OCI-LY7 (cell line): ENCODE measurements around the gene EML6. TPM values are rescaled to one million over a fixed set of nuclear protein-coding genes. Genes with fewer than 3 reads are reported as not detected.

Experiments used
- BruUV-seq: library from RNA; stranded (reverse); fragments of 400-500 nt; replicated peaks from 2 replicates; lab custom pipeline; 2021; lab: Mats Ljungman, UMichigan
- CTCF ChIA-PET: fragments of 300-600 bp; sonication (Branson Sonifier 250); formaldehyde crosslinking; loops from one replicate; lab custom pipeline; 2022; ENCODE audit warnings: antibody characterized with exemption; ENCODE audit not compliant: unreplicated experiment; lab: Charles Lee
- POLR2A ChIA-PET: fragments of 300-600 bp; sonication (Branson Sonifier 250); formaldehyde crosslinking; loops from one replicate; lab custom pipeline; 2022; ENCODE audit warnings: antibody characterized with exemption; lab: Charles Lee
- DNase-seq: peaks from one replicate; pipeline ENCODE4 v3.0.0-alpha.2; 2015; ENCODE audit warnings: low spot score
- H2AFZ ChIP-seq: fragments of 200-600 bp; sonication (generic), shearing (Covaris generic); 2 replicates; pipeline ENCODE4 v1.6.1; 2014; ENCODE audit warnings: mild to moderate bottlenecking, antibody characterized with exemption, low read length, moderate library complexity
- H3K27ac ChIP-seq: fragments of 200-600 bp; sonication (generic); 2 replicates; pipeline ENCODE4 v1.5.1; 2014; ENCODE audit warnings: mixed run types, low read depth, mild to moderate bottlenecking, moderate library complexity, low read length, inconsistent platforms; ENCODE audit not compliant: poor library complexity, severe bottlenecking
- H3K36me3 ChIP-seq: fragments of 200-600 bp; sonication (generic); 2 replicates; pipeline ENCODE4 v1.6.1; 2014; ENCODE audit warnings: mild to moderate bottlenecking, antibody characterized with exemption, low read length, moderate library complexity, mixed read lengths; ENCODE audit not compliant: insufficient read depth
- H3K4me1 ChIP-seq: fragments of 200-600 bp; sonication (generic); 2 replicates; pipeline ENCODE4 v1.5.1; 2014; ENCODE audit warnings: mild to moderate bottlenecking, low read length; ENCODE audit not compliant: insufficient read depth, poor library complexity, severe bottlenecking
- H3K4me2 ChIP-seq: fragments of 200-600 bp; sonication (generic); 2 replicates; pipeline ENCODE4 v1.6.1; 2014; ENCODE audit warnings: mild to moderate bottlenecking, low read length
- H3K4me3 ChIP-seq: fragments of 200-600 bp; sonication (generic); 2 replicates; pipeline ENCODE4 v1.5.1; 2014; ENCODE audit warnings: mild to moderate bottlenecking, low read depth, low read length; ENCODE audit not compliant: poor library complexity, severe bottlenecking
- H3K79me2 ChIP-seq: fragments of 200-600 bp; sonication (generic); 2 replicates; pipeline ENCODE4 v1.6.1; 2016; ENCODE audit warnings: low read depth, mild to moderate bottlenecking, low read length, moderate library complexity, mixed read lengths; ENCODE audit not compliant: insufficient read depth
- H3K9me2 ChIP-seq: fragments of 200-600 bp; sonication (generic); 2 replicates; pipeline ENCODE4 v1.6.1; 2016; ENCODE audit warnings: mild to moderate bottlenecking, low read length, mixed read lengths; ENCODE audit not compliant: insufficient read depth
- H3K9me3 ChIP-seq: fragments of 200-600 bp; sonication (generic); 2 replicates; pipeline ENCODE4 v1.6.1; 2014; ENCODE audit warnings: mild to moderate bottlenecking, mixed run types, low read length, mixed read lengths
- H4K20me1 ChIP-seq: fragments of 200-600 bp; sonication (generic); 2 replicates; pipeline ENCODE4 v1.6.1; 2014; ENCODE audit warnings: mild to moderate bottlenecking, antibody characterized with exemption, low read length, moderate library complexity, mixed read lengths; ENCODE audit not compliant: insufficient read depth
- EZH2phosphoT487 ChIP-seq: fragments of 200-600 bp; sonication (generic); IDR thresholded peaks from 2 replicates; pipeline ENCODE4 v1.6.1; 2018; ENCODE audit warnings: low read depth, borderline replicate concordance, mild to moderate bottlenecking, mixed run types, antibody characterized with exemption, low read length, moderate library complexity, mixed read lengths
- intact Hi-C: fragments of 100-400 bp; cut with micrococcal nuclease; formaldehyde crosslinking; loops from one replicate; pipeline ENCODE4 v1.10.0; 2022; ENCODE audit not compliant: unreplicated experiment
- total RNA-seq, 2 experiments: library from RNA; depleted of rRNA in 1 of 2; stranded (reverse); fragments of >200 nt in 1 of 2; shearing (Covaris generic) in 1 of 2; gene quantifications; 2 replicates each; pipeline ENCODE4 v1.2.3, GENCODE V29; 2014 to 2022
- TF ChIP-seq, protein P1 (sequence below): fragments of 200-600 bp; sonication (generic); conservative IDR thresholded peaks from 2 replicates; pipeline ENCODE4 v1.5.1; 2014; ENCODE audit warnings: mild to moderate bottlenecking, antibody characterized with exemption, low read length, moderate library complexity, mixed read lengths

Gene EML6
- total RNA-seq, 2 experiments from 2014 or later: 310 to 367 TPM

DNA sequence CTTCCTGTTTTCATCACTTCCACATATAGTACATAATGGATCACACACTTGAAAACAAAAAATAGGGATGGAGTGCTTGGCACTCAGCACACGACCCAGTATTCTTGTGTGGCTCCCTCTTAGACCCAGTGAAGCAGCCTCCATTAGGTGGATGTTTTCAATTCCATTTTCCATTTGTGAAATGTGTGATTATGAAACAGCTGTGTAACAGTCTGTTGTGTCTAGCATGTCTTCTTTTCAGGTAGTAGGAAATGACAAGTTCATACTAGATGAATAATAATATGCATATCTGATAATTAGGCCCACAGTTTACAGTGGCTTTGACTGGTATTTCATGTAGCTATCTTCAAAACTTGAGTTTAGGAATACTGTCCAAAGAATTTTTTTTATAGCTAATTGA lies 35.5 kb downstream of the EML6 start:
- TF ChIP-seq, protein P1, sequence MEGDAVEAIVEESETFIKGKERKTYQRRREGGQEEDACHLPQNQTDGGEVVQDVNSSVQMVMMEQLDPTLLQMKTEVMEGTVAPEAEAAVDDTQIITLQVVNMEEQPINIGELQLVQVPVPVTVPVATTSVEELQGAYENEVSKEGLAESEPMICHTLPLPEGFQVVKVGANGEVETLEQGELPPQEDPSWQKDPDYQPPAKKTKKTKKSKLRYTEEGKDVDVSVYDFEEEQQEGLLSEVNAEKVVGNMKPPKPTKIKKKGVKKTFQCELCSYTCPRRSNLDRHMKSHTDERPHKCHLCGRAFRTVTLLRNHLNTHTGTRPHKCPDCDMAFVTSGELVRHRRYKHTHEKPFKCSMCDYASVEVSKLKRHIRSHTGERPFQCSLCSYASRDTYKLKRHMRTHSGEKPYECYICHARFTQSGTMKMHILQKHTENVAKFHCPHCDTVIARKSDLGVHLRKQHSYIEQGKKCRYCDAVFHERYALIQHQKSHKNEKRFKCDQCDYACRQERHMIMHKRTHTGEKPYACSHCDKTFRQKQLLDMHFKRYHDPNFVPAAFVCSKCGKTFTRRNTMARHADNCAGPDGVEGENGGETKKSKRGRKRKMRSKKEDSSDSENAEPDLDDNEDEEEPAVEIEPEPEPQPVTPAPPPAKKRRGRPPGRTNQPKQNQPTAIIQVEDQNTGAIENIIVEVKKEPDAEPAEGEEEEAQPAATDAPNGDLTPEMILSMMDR: no peak
- TF ChIP-seq EZH2phosphoT487: no peak
- POLR2A ChIA-PET: interaction anchor here (0.6 to 6.0 kb wide), 11 partner anchors 13 to 292 kb away, joined by 3 to 92 read pairs (median 4); partner anchors contain the start of genes EML6 and RTN4
- intact Hi-C loops: loop anchor here (5.0 kb wide), 1 partner anchor 253 kb away; no protein-coding TSS in a partner anchor
- Histone ChIP-seq H3K4me3 (peak overlapping the region; percentile 62), H3K27ac (peak overlapping the region; percentile 92), H3K9me2 (no peaks in the 10 kb centered on the region), H3K4me2 (peak overlapping the region; percentile 78), H3K9me3 (no peaks in the 10 kb centered on the region), H2AFZ (no peak overlapping the region), H3K79me2 (peaks cover 93% of the 10 kb centered on the region), H4K20me1 (no peaks in the 10 kb centered on the region), H3K36me3 (peaks cover 7% of the 10 kb centered on the region; the same call in 1 of the 2 replicates), H3K4me1 (peaks cover 91% of the 10 kb centered on the region)
- BruUV-seq: no TSS peak
- no peak for DNase-seq
- CTCF ChIA-PET: interaction anchor here (0.6 kb wide), 1 partner anchor 12 kb away, joined by 4 read pairs; no protein-coding TSS in a partner anchor

DNA sequence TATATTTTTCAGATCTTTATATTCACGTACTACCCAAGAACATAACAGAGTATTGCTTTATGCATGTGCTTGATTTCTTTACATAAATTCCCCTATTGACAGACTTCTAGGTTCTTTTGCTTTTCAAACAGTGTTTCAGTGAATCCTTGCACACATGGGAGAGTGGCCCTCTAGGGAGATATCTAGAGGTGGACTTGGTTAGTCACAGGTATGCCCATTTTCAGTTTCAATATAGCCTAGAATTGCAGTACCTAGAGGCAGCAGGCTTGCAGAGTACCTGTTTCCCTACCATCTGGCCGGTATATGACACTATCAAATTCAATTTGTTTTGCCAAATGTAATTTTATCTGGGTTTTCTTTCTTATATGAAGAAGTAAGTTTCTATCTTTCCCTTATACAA lies 36.8 kb downstream of the EML6 start:
- CTCF ChIA-PET: no interaction called here
- intact Hi-C loops: no loop called here
- no TSS peak for BruUV-seq

More for the DNA sequence above, 36.8 kb downstream of the EML6 start:
- no peak for TF ChIP-seq EZH2phosphoT487
- TF ChIP-seq, protein P1: no peak
- POLR2A ChIA-PET: interaction anchor here (1.0 to 6.0 kb wide), 6 partner anchors 11 to 32 kb away, joined by 3 to 92 read pairs (median 4); no protein-coding TSS in a partner anchor
- Histone ChIP-seq H2AFZ (no peak overlapping the region), H3K4me1 (peaks cover 87% of the 10 kb centered on the region), H3K4me3 (peak overlapping the region; percentile 45), H3K36me3 (peaks cover 5% of the 10 kb centered on the region; the same call in 1 of the 2 replicates), H3K27ac (no peak overlapping the region), H3K9me2 (no peaks in the 10 kb centered on the region), H4K20me1 (no peaks in the 10 kb centered on the region), H3K4me2 (peak overlapping the region; percentile 67), H3K79me2 (peaks cover 93% of the 10 kb centered on the region), H3K9me3 (no peaks in the 10 kb centered on the region)
- DNase-seq: peak; percentile 43
